Measurements from ENCODE around the gene CTNNA3. TPM values are rescaled to one million over a fixed set of nuclear protein-coding genes. Genes with fewer than 3 reads are reported as not detected.

Gene CTNNA3
- total RNA-seq, 2 donors from 2014 or later, result 3.2 to 7.2 TPM

DNA sequence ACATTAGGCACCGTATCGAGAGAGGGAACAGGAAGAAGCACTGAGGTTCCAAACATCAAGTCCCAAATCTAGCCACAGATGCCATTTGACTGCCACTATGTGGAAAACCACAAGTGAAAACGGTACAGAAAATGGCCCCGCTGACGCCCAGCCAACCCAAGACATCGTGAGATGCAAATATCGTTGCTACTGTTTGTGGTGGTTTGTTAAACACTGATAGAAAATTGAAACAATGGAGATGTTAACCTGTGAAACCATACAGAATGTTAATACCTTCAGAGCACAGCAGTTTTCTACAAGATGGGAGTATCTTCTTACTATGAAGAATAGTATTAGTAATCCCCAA, 922.5 kb downstream of the CTNNA3 start:
- no peak overlapping the region for H3K27ac Mint-ChIP-seq
- H3K4me1 ChIP-seq (ENCODE audit: control insufficient read depth, insufficient read depth, low read length), result no peaks in the 10 kb centered on the region
- 84 to 92% methylated on average over 3 to 7 of the region's 7 CpGs for WGBS, 2 experiments (ENCODE audit: insufficient coverage in 1 of 2, insufficient read length in 1 of 2)

DNA sequence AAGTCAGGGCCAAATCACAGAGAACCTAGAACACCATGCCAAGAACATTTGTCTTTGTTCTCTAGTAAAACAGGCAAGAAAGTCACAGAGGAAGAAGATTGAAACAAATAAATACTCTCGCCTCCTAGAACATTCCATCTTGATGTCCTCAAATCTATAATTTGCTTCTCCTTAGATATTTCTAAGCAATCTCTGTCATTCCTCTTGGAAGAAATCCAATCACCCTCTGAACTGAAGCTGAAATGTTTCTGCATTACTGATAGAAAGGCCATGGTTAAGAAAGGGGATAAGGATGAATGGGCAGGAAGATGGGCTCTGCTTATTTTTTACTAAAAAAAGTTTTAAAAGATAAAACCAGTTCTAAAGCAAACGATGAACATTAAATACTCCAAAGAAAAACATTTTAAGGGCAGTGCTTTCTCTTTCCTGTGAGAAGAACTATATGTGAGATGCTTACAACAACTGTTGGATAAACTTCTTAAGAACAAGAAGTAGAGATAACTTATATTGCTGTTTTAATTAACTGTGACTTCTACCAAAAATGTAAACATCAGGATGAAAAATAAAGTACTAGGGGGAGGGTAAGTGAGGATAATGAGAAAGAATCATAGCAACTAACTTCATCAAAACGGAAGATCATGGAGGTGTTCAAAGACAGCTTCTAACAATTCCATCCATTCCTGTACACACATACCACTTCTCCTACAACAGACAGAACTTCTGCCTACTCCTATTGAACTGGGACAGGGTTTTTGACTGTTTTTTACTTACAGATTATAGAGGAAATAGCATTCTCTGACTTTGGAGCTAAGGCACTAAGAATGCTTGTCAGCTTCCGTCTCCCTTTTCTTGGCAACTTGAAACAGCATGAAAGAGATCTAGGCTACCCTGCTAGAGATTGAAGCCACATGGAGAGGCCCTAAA, 923.2 kb downstream of the CTNNA3 start:
- Mint-ChIP-seq H3K36me3 (ENCODE audit: low read depth) (no peaks in the 10 kb centered on the region), H3K4me1 (no peaks in the 10 kb centered on the region), H3K4me3 (no peak overlapping the region), H3K27ac (no peak overlapping the region), H3K27me3 (ENCODE audit: insufficient read depth) (no peaks in the 10 kb centered on the region), H3K9me3 (no peaks in the 10 kb centered on the region)
- Histone ChIP-seq H3K9me3 (ENCODE audit: control insufficient read depth, low read length) (no peaks in the 10 kb centered on the region), H3K9ac (ENCODE audit: extremely low read depth, low read length, poor library complexity, severe bottlenecking) (no peak overlapping the region), H3K4me1 (ENCODE audit: control insufficient read depth, insufficient read depth, low read length) (no peaks in the 10 kb centered on the region), H3K27ac (ENCODE audit: low read depth, low read length) (no peak overlapping the region), H3K27me3 (ENCODE audit: control insufficient read depth, insufficient read depth, low read length, poor library complexity, severe bottlenecking) (no peaks in the 10 kb centered on the region), H3K4me3 (ENCODE audit: low read length) (no peak overlapping the region), H3K36me3 (ENCODE audit: control insufficient read depth, insufficient read depth, low read length) (no peaks in the 10 kb centered on the region)
- TF ChIP-seq, protein P1, sequence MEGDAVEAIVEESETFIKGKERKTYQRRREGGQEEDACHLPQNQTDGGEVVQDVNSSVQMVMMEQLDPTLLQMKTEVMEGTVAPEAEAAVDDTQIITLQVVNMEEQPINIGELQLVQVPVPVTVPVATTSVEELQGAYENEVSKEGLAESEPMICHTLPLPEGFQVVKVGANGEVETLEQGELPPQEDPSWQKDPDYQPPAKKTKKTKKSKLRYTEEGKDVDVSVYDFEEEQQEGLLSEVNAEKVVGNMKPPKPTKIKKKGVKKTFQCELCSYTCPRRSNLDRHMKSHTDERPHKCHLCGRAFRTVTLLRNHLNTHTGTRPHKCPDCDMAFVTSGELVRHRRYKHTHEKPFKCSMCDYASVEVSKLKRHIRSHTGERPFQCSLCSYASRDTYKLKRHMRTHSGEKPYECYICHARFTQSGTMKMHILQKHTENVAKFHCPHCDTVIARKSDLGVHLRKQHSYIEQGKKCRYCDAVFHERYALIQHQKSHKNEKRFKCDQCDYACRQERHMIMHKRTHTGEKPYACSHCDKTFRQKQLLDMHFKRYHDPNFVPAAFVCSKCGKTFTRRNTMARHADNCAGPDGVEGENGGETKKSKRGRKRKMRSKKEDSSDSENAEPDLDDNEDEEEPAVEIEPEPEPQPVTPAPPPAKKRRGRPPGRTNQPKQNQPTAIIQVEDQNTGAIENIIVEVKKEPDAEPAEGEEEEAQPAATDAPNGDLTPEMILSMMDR (conservative IDR thresholded peaks at IDR 0.05), result no peak
- no peak for DNase-seq
- 88 to 100% methylated on average over 1 to 4 of the region's 4 CpGs for WGBS, 2 experiments (ENCODE audit: insufficient coverage in 1 of 2, insufficient read length in 1 of 2)

More for the DNA sequence above, 922.5 kb downstream of the CTNNA3 start:
- H3K4me3 Mint-ChIP-seq, result no peak overlapping the region
- TF ChIP-seq, protein P1 (conservative IDR thresholded peaks at IDR 0.05), result no peak
- H3K4me1 Mint-ChIP-seq, result no peaks in the 10 kb centered on the region
- DNase-seq, result no peak
- Histone ChIP-seq H3K4me3 (ENCODE audit: low read length) (no peak overlapping the region), H3K36me3 (ENCODE audit: control insufficient read depth, insufficient read depth, low read length) (no peaks in the 10 kb centered on the region), H3K27ac (ENCODE audit: low read depth, low read length) (no peak overlapping the region), H3K27me3 (ENCODE audit: control insufficient read depth, insufficient read depth, low read length, poor library complexity, severe bottlenecking) (no peaks in the 10 kb centered on the region), H3K9me3 (ENCODE audit: control insufficient read depth, low read length) (no peaks in the 10 kb centered on the region), H3K9ac (ENCODE audit: extremely low read depth, low read length, poor library complexity, severe bottlenecking) (no peak overlapping the region)
- H3K27me3 Mint-ChIP-seq (ENCODE audit: insufficient read depth), result no peaks in the 10 kb centered on the region
- H3K9me3 Mint-ChIP-seq, result no peaks in the 10 kb centered on the region
- no peaks in the 10 kb centered on the region for H3K36me3 Mint-ChIP-seq (ENCODE audit: low read depth)

DNA sequence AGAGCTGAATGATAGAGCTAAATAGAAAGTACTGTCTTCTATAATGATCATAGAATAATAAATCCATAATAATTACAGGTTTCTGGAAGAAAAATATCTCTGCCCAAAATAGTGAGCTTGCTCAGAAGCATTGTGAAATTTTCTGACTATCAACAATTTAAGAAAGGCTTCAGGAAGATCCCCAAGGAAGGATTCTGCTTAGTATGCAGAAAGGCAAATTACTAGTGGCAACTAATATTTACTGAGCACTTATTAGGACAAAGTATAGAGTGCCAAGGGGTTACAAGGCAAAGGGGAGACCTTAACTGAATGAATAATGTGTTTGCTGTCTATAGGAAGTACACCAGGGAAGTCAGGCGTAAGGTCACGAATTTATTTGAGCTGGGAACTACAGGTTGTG, 928.3 kb downstream of the CTNNA3 start:
- Mint-ChIP-seq H3K36me3 (ENCODE audit: low read depth) (no peaks in the 10 kb centered on the region), H3K9me3 (no peaks in the 10 kb centered on the region), H3K27me3 (ENCODE audit: insufficient read depth) (no peaks in the 10 kb centered on the region), H3K4me3 (no peak overlapping the region), H3K27ac (no peak overlapping the region), H3K4me1 (no peaks in the 10 kb centered on the region)
- H3K27me3 ChIP-seq (ENCODE audit: control insufficient read depth, insufficient read depth, low read length, poor library complexity, severe bottlenecking), result no peaks in the 10 kb centered on the region
- H3K27ac ChIP-seq (ENCODE audit: low read depth, low read length), result no peak overlapping the region
- no peak overlapping the region for H3K9ac ChIP-seq (ENCODE audit: extremely low read depth, low read length, poor library complexity, severe bottlenecking)
- H3K4me1 ChIP-seq (ENCODE audit: control insufficient read depth, insufficient read depth, low read length), result no peaks in the 10 kb centered on the region
- H3K36me3 ChIP-seq (ENCODE audit: control insufficient read depth, insufficient read depth, low read length), result no peaks in the 10 kb centered on the region
- H3K4me3 ChIP-seq (ENCODE audit: low read length), result no peak overlapping the region
- DNase-seq, result no peak
- WGBS, 2 experiments (ENCODE audit: insufficient coverage in 1 of 2, insufficient read length in 1 of 2), result 62 to 75% methylated on average over 2 of the region's 2 CpGs
- TF ChIP-seq, protein P1 (conservative IDR thresholded peaks at IDR 0.05), result no peak
- no peaks in the 10 kb centered on the region for H3K9me3 ChIP-seq (ENCODE audit: control insufficient read depth, low read length)
